Ascending aorta (tissue), 2 donors: ENCODE data around the gene PNPLA2. TPM values are rescaled to one million over a fixed set of nuclear protein-coding genes. Genes with fewer than 3 reads are reported as not detected.

Source experiments
- DNase-seq, 2 donors: peaks; one replicate each; pipeline ENCODE4 v3.0.0-alpha.2; 2019; ENCODE audit warnings: low spot score in 2 of 2
- H3K27ac ChIP-seq, 2 donors: fragments of 200-600 bp; sonication (generic); one replicate each; pipeline ENCODE4 v1.5.1; 2016 to 2017; ENCODE audit warnings: mild to moderate bottlenecking in 1 of 2
- H3K27me3 ChIP-seq: fragments of 200-600 bp; sonication (generic); one replicate; pipeline ENCODE4 v1.5.1; 2017
- H3K36me3 ChIP-seq, 2 donors: fragments of 200-600 bp; sonication (generic); one replicate each; pipeline ENCODE4 v1.5.1; 2016
- H3K4me1 ChIP-seq, 2 donors: fragments of 200-600 bp; sonication (generic); one replicate each; pipeline ENCODE4 v1.5.1; 2016 to 2017; ENCODE audit warnings: mild to moderate bottlenecking in 1 of 2
- H3K4me3 ChIP-seq, 2 donors: fragments of 200-600 bp; sonication (generic); one replicate each; pipeline ENCODE4 v1.5.1; 2016 to 2017; ENCODE audit warnings: mild to moderate bottlenecking in 1 of 2
- H3K9me3 ChIP-seq, 2 donors: fragments of 200-600 bp; sonication (generic); one replicate each; pipeline ENCODE4 v1.5.1; 2016
- intact Hi-C: fragments of 100-400 bp; cut with DNase I; formaldehyde crosslinking; loops from one replicate; pipeline ENCODE4 v1.15.1; 2023
- total RNA-seq: library from RNA; depleted of rRNA; stranded (reverse); fragments of >200 nt; gene quantifications from one replicate; pipeline ENCODE4 v1.1.0, GENCODE V29; 2016
- TF ChIP-seq, protein P1 (sequence below), 3 experiments: fragments of 200-600 bp in 2 of 3; fragments of 450-650 bp in 1 of 3; sonication (generic) in 2 of 3; IDR thresholded peaks; one replicate each; pipeline ENCODE4 v1.5.1; 2016 to 2019; ENCODE audit warnings: antibody characterized with exemption in 3 of 3, mild to moderate bottlenecking in 1 of 3, moderate library complexity in 1 of 3

The PNPLA2 gene
- total RNA-seq, 1 donor from 2014 or later: 214 TPM

DNA sequence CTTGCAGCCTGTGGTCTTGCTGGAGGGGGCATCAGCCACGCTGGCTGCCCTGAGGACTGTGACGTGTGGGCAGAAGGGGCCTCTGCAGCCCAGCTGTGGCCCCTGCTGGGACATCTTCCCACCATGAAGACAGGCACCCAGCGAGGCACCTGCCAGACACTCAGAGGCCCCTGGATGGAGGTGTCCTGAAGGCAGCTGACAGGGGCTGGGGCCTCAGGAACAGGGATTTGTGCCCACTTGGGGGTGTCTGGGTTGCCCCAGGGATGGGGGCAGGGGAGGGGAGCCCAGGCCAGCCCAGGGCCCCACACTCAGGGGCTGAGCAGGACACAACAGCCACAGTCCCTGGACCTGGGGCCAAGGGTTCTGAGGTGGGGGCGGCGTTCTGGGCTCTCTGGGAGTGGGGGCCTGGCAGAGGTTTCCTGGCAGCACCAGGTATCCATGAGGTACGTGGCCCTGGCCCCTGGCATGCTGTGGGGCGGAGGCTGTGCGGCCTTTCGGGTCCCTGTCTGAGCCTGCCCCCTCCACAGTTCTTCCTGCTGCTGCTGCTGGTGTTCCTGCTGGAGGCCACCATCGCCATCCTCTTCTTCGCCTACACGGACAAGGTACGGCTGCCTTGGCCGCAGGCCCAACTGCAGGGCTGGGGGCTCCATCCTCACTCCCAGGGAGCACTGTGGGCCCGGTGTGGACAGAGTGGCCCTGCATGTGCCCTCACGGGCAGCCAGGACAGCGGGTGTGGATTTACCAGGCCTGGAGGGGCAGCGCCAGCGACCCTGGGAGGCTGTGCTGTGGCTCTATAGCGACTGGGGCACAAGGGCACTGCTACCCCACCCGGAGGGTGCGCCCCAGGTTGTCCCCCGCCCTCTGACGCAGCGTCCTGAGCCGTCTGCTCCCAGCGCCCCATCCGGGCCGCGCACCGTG lies 45.5 kb downstream of the PNPLA2 start:
- Histone ChIP-seq H3K27me3 (no peaks in the 10 kb centered on the region), H3K4me3 (no peak overlapping the region), H3K9me3 (no peaks in the 10 kb centered on the region), H3K27ac (no peak overlapping the region), H3K4me1 (peaks cover 0 to 6% of the 10 kb centered on the region in 2 donors), H3K36me3 (peaks cover 34 to 43% of the 10 kb centered on the region in 2 donors)
- TF ChIP-seq, protein P1, sequence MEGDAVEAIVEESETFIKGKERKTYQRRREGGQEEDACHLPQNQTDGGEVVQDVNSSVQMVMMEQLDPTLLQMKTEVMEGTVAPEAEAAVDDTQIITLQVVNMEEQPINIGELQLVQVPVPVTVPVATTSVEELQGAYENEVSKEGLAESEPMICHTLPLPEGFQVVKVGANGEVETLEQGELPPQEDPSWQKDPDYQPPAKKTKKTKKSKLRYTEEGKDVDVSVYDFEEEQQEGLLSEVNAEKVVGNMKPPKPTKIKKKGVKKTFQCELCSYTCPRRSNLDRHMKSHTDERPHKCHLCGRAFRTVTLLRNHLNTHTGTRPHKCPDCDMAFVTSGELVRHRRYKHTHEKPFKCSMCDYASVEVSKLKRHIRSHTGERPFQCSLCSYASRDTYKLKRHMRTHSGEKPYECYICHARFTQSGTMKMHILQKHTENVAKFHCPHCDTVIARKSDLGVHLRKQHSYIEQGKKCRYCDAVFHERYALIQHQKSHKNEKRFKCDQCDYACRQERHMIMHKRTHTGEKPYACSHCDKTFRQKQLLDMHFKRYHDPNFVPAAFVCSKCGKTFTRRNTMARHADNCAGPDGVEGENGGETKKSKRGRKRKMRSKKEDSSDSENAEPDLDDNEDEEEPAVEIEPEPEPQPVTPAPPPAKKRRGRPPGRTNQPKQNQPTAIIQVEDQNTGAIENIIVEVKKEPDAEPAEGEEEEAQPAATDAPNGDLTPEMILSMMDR (IDR thresholded peaks at IDR 0.05): no peak
- intact Hi-C loops: no loop called here
- no peak for DNase-seq

GRCh38 chr11:864898-865297 lies 46.2 kb downstream of the PNPLA2 start:
- Histone ChIP-seq H3K27me3 (no peaks in the 10 kb centered on the region), H3K9me3 (no peaks in the 10 kb centered on the region), H3K4me3 (no peak overlapping the region), H3K4me1 (no peaks in the 10 kb centered on the region), H3K36me3 (peaks cover 34 to 46% of the 10 kb centered on the region in 2 donors), H3K27ac (no peak overlapping the region)
- intact Hi-C loops: no loop called here
- TF ChIP-seq, protein P1 (IDR thresholded peaks at IDR 0.05): no peak
- DNase-seq: no peak

- Histone ChIP-seq H3K36me3 (peaks cover 37 to 46% of the 10 kb centered on the region in 2 donors), H3K27me3 (no peaks in the 10 kb centered on the region), H3K4me3 (no peak overlapping the region), H3K9me3 (no peaks in the 10 kb centered on the region), H3K4me1 (no peaks in the 10 kb centered on the region), H3K27ac (no peak overlapping the region)
- DNase-seq: no peak
- TF ChIP-seq, protein P1 (IDR thresholded peaks at IDR 0.05): no peak
- intact Hi-C loops: no loop called here
Measured at GRCh38 chr11:865462-866430, 47.0 kb downstream of the PNPLA2 start.

GRCh38 chr11:866481-866880 lies 47.8 kb downstream of the PNPLA2 start:
- H3K4me3 ChIP-seq: no peak overlapping the region
- no peak for DNase-seq
- intact Hi-C loops: no loop called here
- H3K4me1 ChIP-seq: no peaks in the 10 kb centered on the region
- H3K9me3 ChIP-seq: no peaks in the 10 kb centered on the region
- TF ChIP-seq, protein P1 (IDR thresholded peaks at IDR 0.05): no peak
- H3K27ac ChIP-seq: no peak overlapping the region
- peaks cover 37 to 46% of the 10 kb centered on the region in 2 donors for H3K36me3 ChIP-seq
- no peaks in the 10 kb centered on the region for H3K27me3 ChIP-seq

GRCh38 chr11:867856-868358 lies 49.2 kb downstream of the PNPLA2 start:
- no peak overlapping the region for H3K27ac ChIP-seq
- no peaks in the 10 kb centered on the region for H3K27me3 ChIP-seq
- peaks cover 32 to 41% of the 10 kb centered on the region in 2 donors for H3K36me3 ChIP-seq
- no peak overlapping the region for H3K4me3 ChIP-seq
- intact Hi-C loops: no loop called here
- H3K9me3 ChIP-seq: no peaks in the 10 kb centered on the region
- no peaks in the 10 kb centered on the region for H3K4me1 ChIP-seq
- TF ChIP-seq, protein P1 (IDR thresholded peaks at IDR 0.05): no peak
- no peak for DNase-seq
